HEK293 (cell line): ENCODE data around the gene CACNA1S.

ENCODE experiments used
- CTCF ChIP-seq: fragments of 450-650 bp; formaldehyde crosslinking; IDR thresholded peaks from 2 replicates; pipeline ENCODE4 v1.5.1; 2016; ENCODE audit warnings: missing biosample characterization, missing genetic modification characterization
- ELK4 ChIP-seq: IDR thresholded peaks from 2 replicates; pipeline ENCODE4 v1.6.1; 2011; ENCODE audit warnings: mild to moderate bottlenecking, low read depth, low read length, borderline replicate concordance
- KLF10 ChIP-seq: fragments of 450-650 bp; IDR thresholded peaks from 2 replicates; pipeline ENCODE4 v1.5.1; 2018; ENCODE audit warnings: missing biosample characterization, mild to moderate bottlenecking, missing genetic modification characterization
- PBX3 ChIP-seq: sonication (generic); formaldehyde crosslinking; IDR thresholded peaks from 2 replicates; pipeline ENCODE4 v1.8.1; 2022; ENCODE audit warnings: mild to moderate bottlenecking, moderate library complexity, missing genetic modification reagents
- ZBTB26 ChIP-seq: fragments of 450-650 bp; formaldehyde crosslinking; optimal IDR thresholded peaks from 2 replicates; pipeline ENCODE3; 2016; ENCODE audit warnings: missing biosample characterization, mild to moderate bottlenecking, missing genetic modification characterization
- ZNF10 ChIP-seq: fragments of 450-650 bp; formaldehyde crosslinking; IDR thresholded peaks from 2 replicates; pipeline ENCODE4 v1.5.1; 2017; ENCODE audit warnings: missing biosample characterization, missing genetic modification characterization
- ZNF121 ChIP-seq: fragments of 450-650 bp; formaldehyde crosslinking; IDR thresholded peaks from 2 replicates; pipeline ENCODE4 v1.5.1; 2016; ENCODE audit warnings: missing biosample characterization, missing genetic modification characterization
- ZNF23 ChIP-seq: fragments of 450-650 bp; formaldehyde crosslinking; IDR thresholded peaks from 2 replicates; pipeline ENCODE4 v1.5.1; 2016; ENCODE audit warnings: missing biosample characterization, missing genetic modification characterization, borderline replicate concordance
- ZNF449 ChIP-seq: fragments of 450-650 bp; formaldehyde crosslinking; IDR thresholded peaks from 2 replicates; pipeline ENCODE4 v1.5.1; 2017; ENCODE audit warnings: missing biosample characterization, mild to moderate bottlenecking, missing genetic modification characterization, moderate library complexity
- ZNF513 ChIP-seq: fragments of 450-650 bp; IDR thresholded peaks from 2 replicates; pipeline ENCODE4 v1.5.1; 2018; ENCODE audit warnings: missing biosample characterization, missing genetic modification characterization
- ZNF548 ChIP-seq: fragments of 450-650 bp; formaldehyde crosslinking; IDR thresholded peaks from 2 replicates; pipeline ENCODE4 v1.5.1; 2016; ENCODE audit warnings: missing biosample characterization, missing genetic modification characterization
- ZNF639 ChIP-seq: fragments of 450-650 bp; formaldehyde crosslinking; IDR thresholded peaks from 2 replicates; pipeline ENCODE4 v1.5.1; 2016; ENCODE audit warnings: missing biosample characterization, missing genetic modification characterization
- ZNF76 ChIP-seq: fragments of 450-650 bp; formaldehyde crosslinking; IDR thresholded peaks from 2 replicates; pipeline ENCODE4; 2016; ENCODE audit warnings: low read depth, missing biosample characterization, missing genetic modification characterization, borderline replicate concordance

- TF ChIP-seq CTCF (tag by site-specific recombination): no peak
- TF ChIP-seq ZNF449 (tag by site-specific recombination): no peak
- TF ChIP-seq ZNF76 (tag by site-specific recombination): no peak
- TF ChIP-seq ZNF23 (tag by site-specific recombination): no peak
- TF ChIP-seq ZBTB26: no peak
- no peak for TF ChIP-seq ZNF121 (tag by site-specific recombination)
- no peak for TF ChIP-seq ELK4
- no peak for TF ChIP-seq KLF10
- no peak for TF ChIP-seq ZNF548 (tag by site-specific recombination)
- no peak for TF ChIP-seq ZNF513 (tag by site-specific recombination)
- TF ChIP-seq PBX3: no peak
- no peak for TF ChIP-seq ZNF639 (tag by site-specific recombination)
- no peak for TF ChIP-seq ZNF10 (tag by site-specific recombination)
Measured at GRCh38 chr1:201104141-201104540, 8.1 kb downstream of the CACNA1S start.
